Hindlimb muscle (tissue), 1 donor: Measurements from ENCODE around the gene FKBP4. TPM values are rescaled to one million over a fixed set of nuclear protein-coding genes. Genes with fewer than 3 reads are reported as not detected.
"Not testable (repeated sequence)": the region's sequence is repeated elsewhere in the genome, so short reads cannot be mapped to it uniquely, and the experiment has no call there.

Experiments used
- DNase-seq: peaks from one replicate; pipeline ENCODE4 v3.0.0-alpha.2; 2013
- polyA plus RNA-seq: library from polyadenylated mRNA; unstranded; fragments of 120-200 nt; gene quantifications from one replicate; pipeline ENCODE4 v1.2.1, GENCODE V29; 2013; ENCODE audit not compliant: insufficient read length

The FKBP4 gene
- 43.4 TPM for polyA plus RNA-seq

GRCh38 chr12:2794736-2795289 lies at the start of gene FKBP4:
Gene FKBP4 (plus strand): TSS chr12:2794970. CDS start chr12:2795140, 170 bp downstream.
- DNase-seq, result peak; percentile 93

- no peak for DNase-seq
Measured at GRCh38 chr12:2745655-2746054, 49.1 kb upstream of the FKBP4 start.

- no peak for DNase-seq
Measured at GRCh38 chr12:2749580-2749979, 45.2 kb upstream of the FKBP4 start.

- DNase-seq, result no peak
Measured at GRCh38 chr12:2750185-2750584, 44.6 kb upstream of the FKBP4 start.

- no peak for DNase-seq
Measured at GRCh38 chr12:2751230-2751629, 43.5 kb upstream of the FKBP4 start.

GRCh38 chr12:2751686-2752085 lies 43.1 kb upstream of the FKBP4 start:
- no peak for DNase-seq

GRCh38 chr12:2752676-2753371 lies 41.9 kb upstream of the FKBP4 start:
- DNase-seq, result peak; percentile 88

- DNase-seq, result no peak
Measured at GRCh38 chr12:2753536-2753935, 41.2 kb upstream of the FKBP4 start.

GRCh38 chr12:2754208-2754607 lies 40.6 kb upstream of the FKBP4 start:
- no peak for DNase-seq

- no peak for DNase-seq
Measured at GRCh38 chr12:2756756-2757155, 38.0 kb upstream of the FKBP4 start.

GRCh38 chr12:2759733-2760132 lies 35.0 kb upstream of the FKBP4 start:
- DNase-seq, result no peak

- no peak for DNase-seq
Measured at GRCh38 chr12:2764398-2764797, 30.4 kb upstream of the FKBP4 start.

GRCh38 chr12:2765052-2765451 lies 29.7 kb upstream of the FKBP4 start:
- DNase-seq, result no peak

GRCh38 chr12:2765608-2766007 lies 29.2 kb upstream of the FKBP4 start:
- DNase-seq, result no peak

- no peak for DNase-seq
Measured at GRCh38 chr12:2768224-2768961, 26.4 kb upstream of the FKBP4 start.

- no peak for DNase-seq
Measured at GRCh38 chr12:2769866-2770533, 24.8 kb upstream of the FKBP4 start.

- not testable (repeated sequence) for DNase-seq
Measured at GRCh38 chr12:2770544-2770943, 24.2 kb upstream of the FKBP4 start.

GRCh38 chr12:2772370-2772769 lies 22.4 kb upstream of the FKBP4 start:
- DNase-seq, result no peak

GRCh38 chr12:2773199-2773875 lies 21.4 kb upstream of the FKBP4 start:
- no peak for DNase-seq

GRCh38 chr12:2775431-2775830 lies 19.3 kb upstream of the FKBP4 start:
- DNase-seq, result no peak

GRCh38 chr12:2776129-2776806 lies 18.5 kb upstream of the FKBP4 start:
- no peak for DNase-seq

GRCh38 chr12:2779281-2779680 lies 15.5 kb upstream of the FKBP4 start:
- DNase-seq, result no peak
